Measurements from ENCODE around the gene TMEM259.

The TMEM259 gene

DNA sequence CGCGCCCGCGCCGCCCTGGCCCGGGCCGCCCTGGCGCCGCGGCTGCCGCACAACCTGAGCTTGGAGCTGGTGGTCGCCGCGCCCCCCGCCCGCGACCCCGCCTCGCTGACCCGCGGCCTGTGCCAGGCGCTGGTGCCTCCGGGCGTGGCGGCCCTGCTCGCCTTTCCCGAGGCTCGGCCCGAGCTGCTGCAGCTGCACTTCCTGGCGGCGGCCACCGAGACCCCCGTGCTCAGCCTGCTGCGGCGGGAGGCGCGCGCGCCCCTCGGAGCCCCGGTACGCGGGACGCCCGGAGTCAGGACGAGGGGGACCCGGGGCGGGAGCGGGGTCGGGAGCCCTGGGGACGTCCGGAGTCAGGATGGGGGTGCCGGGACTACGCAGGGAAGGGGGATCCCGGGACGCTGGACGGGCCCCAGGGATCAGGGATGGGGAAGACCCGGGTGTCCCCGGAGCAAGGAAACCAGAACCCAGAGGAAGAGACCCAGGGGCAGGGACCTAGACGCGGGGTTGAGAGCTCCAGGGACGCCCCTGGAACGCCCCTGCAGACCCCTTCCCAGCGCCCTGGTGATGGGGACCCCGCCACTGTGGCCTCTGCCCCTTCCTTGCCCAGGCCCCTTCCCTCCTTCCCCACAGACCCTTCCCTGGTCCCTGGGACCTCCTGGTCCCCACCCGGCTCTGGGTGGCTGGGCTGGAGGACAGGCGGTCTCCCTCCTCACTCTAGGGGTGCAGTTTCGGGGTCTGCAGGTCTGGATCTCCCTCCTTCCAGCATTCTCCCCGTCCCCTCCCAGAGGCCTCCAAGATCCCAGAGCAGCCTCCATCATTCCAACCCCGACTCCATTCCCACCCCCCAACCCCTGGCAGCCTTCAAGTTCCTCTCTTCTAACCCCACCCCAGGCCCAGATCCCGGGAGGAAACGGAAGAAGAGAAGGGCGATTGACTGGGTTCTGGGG is 20.1 kb downstream of the TMEM259 start:
- no peak for DNase-seq

GRCh38 chr19:1000095-1000494 is 20.8 kb downstream of the TMEM259 start, which contains the start of gene GRIN3B:
Gene GRIN3B, plus strand, starts transcription at chr19:1000419. Its CDS starts 19 bp downstream, at chr19:1000438.
- DNase-seq = no peak

GRCh38 chr19:999379-999719 is 21.6 kb downstream of the TMEM259 start:
- DNase-seq = no peak

DNA sequence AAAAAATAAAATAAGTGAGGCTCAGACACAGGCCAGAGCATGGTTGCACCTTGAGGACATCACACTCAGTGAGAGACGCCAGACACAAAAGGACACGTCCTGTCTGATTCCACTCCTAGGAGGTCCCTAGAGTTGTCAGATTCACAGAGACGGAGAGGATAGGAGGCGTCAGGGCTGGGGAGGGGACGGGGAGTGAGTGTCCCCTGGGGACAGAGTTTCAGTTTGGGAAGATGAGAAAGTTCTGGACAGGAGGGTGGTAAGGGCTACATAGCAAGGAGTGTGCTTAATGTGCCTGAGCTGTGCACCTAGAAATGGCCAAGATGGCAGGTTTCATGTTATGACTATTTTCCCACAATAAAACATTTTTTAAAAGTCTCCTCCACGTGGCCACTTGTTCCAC is 22.9 kb downstream of the TMEM259 start:
- no peak for DNase-seq

GRCh38 chr19:996051-996838 is 24.7 kb downstream of the TMEM259 start:
- no peak for DNase-seq

- no peak for DNase-seq
These were observed 25.7 kb downstream of the TMEM259 start for GRCh38 chr19:995051-995827.

DNA sequence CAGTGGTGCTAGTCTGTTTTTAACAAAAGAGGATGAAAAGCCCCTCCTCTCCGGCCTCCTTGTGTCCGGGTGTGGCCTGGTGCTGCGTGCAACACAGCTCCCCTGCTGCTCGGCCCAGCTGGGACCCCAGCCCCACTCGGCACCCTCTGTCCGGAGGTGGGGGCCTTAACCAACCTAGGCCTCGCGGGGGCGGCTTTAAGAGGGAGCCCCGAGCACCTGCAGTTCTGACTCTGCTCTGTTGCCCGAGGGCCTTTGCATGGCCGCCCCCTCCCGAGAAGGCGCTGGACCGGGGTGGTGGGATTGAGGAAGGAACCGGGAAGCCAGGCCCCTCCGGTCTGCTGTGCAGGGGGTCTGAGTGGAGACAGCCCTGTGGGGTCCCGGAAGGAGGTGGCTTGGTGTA is 26.4 kb downstream of the TMEM259 start:
- no peak for DNase-seq

DNA sequence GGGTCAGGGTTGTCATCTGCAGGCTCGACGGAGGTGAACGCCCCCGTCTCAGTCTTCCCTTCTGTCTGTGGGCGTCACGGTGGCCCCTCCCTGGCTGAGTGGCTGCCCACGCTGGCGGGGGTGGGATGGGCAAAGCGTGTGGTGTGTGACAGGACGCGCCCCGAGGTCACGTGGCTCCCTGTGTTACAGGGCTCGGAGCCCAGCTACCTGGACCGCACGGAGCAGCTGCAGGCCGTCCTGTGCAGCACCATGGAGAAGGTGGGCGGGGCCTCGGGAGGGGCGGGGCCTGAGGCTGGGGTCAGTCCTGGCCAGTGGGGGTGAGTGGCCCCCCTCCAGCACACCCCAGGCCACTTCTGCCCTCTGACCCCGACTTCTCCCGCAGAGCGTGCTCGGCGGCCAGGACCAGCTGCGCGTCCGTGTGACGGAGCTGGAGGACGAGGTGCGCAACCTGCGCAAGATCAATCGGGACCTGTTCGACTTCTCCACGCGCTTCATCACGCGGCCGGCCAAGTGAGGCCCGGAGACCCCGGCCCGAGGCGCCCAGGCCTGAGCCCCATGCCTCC is 27.0 kb downstream of the TMEM259 start:
- DNase-seq = no peak

- no peak for DNase-seq
These were observed 27.5 kb downstream of the TMEM259 start for GRCh38 chr19:993361-993830.

GRCh38 chr19:992670-993055 is 28.3 kb downstream of the TMEM259 start:
- no peak for DNase-seq

DNA sequence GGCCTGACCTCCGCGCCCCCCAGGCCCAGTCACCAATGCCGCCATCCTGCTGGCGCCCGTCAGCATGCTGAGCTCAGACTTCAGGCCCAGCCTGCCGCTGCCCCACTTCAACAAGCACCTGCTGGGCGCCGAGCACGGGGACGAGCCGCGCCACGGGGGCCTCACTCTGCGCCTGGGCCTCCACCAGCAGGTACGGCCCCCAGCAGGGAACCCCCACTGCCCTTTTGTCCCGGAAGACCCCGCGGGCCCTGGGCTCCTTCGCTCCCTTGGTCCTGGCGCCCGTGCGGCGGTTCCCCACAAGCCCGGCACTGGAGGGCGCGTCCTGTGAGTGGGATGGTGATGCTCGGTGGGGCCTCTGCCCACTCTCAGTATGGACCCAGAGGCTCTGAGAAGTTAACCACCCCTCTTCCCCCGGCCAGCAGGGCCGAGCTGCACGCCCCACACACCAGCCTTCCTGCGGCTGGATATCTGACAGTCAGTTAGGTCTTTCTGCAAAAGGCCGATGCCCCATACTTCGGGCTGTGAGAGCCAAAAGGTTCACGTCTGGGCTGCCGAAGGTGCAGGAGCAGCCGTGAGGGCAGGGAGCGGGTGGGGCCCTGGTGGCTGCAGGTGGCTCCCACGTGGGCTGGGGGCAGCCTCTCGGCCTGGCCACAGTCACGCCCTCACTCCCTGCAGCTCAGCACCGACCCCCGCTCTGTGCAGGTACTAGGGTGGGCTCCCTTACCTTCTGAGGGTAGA is 28.8 kb downstream of the TMEM259 start:
- DNase-seq = no peak

DNA sequence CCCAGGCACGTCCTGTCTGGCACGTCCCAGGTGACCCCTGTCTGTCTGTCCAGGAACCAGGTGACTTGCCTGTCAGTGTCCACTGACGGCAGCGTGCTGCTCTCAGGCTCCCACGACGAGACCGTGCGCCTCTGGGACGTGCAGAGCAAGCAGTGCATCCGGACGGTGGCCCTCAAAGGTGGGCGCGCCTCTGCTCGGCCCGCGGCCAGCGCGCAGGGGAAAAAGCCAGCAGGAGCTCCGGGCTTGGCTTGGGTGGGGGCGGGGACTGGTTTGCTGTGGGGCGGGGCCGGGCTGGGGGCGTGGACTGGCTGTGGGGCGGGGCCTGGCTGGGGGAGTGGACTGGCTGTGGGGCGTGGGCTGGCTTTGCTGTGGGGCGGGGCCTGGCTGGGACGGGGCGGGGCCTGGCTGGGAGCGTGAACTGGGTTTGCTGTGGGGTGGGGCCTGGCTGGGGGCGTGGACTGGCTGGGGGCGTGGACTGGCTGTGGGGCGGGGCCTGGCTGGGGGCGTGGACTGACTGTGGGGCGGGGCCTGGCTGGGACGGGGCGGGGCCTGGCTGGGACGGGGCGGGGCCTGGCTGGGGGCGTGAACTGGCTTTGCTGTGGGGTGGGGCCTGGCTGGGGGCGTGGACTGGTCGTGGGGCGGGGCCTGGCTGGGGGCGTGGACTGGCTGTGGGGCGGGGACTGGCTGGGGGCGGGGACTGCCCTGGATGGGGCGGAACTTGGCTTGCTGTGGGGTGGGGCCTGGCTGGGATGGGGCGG is 29.6 kb downstream of the TMEM259 start:
- DNase-seq = no peak

DNA sequence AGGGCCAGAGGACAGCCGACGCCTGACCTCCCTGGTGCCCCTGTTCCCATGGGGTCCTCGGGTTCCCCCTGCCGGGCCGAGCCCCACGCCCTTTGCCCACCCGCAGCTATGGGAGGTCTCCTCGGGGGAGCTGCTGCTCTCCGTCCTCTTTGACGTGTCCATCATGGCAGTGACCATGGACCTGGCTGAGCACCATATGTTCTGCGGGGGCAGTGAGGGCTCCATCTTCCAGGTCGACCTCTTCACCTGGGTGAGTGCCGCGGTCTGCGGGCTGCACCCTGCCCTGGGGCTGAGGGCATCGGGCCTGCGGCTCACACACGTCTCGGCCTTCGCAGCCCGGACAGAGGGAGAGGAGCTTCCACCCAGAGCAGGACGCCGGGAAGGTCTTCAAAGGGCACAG is 30.2 kb downstream of the TMEM259 start:
- DNase-seq = no peak

GRCh38 chr19:990119-990571 is 30.8 kb downstream of the TMEM259 start:
- no peak for DNase-seq

- DNase-seq = no peak
These were observed 31.4 kb downstream of the TMEM259 start for GRCh38 chr19:989381-990081.

- DNase-seq = no peak
These were observed 32.4 kb downstream of the TMEM259 start for GRCh38 chr19:988510-988909.

GRCh38 chr19:988081-988480 is 32.8 kb downstream of the TMEM259 start:
- no peak for DNase-seq

DNA sequence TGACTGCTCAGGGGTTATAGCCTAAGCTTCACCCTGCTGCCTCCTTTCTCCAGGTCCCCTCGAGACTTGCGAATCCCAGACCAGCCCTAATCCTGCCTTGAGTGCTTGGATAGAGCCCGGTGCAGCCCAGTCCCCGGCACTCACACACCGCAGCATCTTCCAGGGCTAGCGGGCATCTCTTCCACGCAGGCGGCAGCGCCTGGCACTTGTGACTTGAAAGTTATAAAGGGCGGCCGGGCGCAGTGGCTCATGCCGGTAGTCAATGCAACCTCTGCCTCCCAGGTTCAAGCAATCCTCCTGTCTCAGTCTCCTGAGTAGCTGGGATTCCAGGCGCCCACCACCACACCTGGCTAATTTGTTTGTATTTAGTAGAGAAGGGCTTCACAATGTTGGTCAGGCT is 34.8 kb downstream of the TMEM259 start:
- no peak for DNase-seq

- DNase-seq = peak; percentile 27
These were observed 36.6 kb downstream of the TMEM259 start, which contains the start of gene WDR18 for GRCh38 chr19:984165-984967. Gene WDR18, plus strand, starts transcription at chr19:984345. Its CDS starts 9 bp downstream, at chr19:984354.

All from NCI-H524 treated with DMSO at 0.1 percent for 48 hours (cell line).